ENCODE measurements around the gene SERP2. TPM values are rescaled to one million over a fixed set of nuclear protein-coding genes. Genes with fewer than 3 reads are reported as not detected.

SERP2 gene
- polyA plus RNA-seq, 6 donors from 2014 or later: 0.52 TPM; not detected in 5

DNA sequence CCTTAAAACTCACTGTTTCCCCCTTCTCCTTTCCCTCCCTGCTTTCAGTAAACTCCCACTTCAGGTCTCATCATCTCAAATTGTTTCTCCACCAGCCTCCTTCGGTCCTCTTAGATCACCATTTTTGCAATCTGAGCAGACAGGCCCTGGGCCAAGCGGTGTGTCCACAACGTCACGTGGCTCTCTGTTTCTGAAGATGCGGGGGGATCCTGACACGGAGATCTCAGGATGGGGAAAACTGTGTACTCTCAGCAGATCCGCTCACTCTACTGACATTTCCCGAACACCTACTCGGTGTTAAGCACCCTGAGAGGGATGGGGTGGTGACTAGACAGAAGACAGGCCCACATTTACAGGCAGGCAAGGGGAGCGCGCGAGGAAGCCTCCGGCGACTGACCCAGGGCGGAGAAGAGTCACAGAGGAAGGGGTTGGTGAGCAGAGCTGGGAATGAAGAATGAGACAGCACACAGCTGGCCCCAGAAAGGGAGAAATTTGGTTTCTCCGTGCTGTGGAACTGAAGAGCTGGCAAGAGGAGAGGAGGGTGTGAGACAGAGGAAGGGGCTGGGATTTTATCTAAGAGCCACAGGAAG, 38.8 kb downstream of the SERP2 start:
- Mint-ChIP-seq H3K4me1 (peaks cover 9 to 16% (median 14%) of the 10 kb centered on the region in 3 donors), H3K27me3 (peaks cover 5 to 33% (median 11%) of the 10 kb centered on the region in 3 donors), H3K9me3 (peaks cover 0 to 4% (median 0%) of the 10 kb centered on the region in 7 donors), H3K27ac (peak overlapping the region in 1 of 6 donors; percentile 68), H3K4me3 (no peak overlapping the region), H3K36me3 (no peaks in the 10 kb centered on the region)
- ATAC-seq (ENCODE audit: low read depth in 2 of 2): no peak
- DNase-seq: no peak

DNA sequence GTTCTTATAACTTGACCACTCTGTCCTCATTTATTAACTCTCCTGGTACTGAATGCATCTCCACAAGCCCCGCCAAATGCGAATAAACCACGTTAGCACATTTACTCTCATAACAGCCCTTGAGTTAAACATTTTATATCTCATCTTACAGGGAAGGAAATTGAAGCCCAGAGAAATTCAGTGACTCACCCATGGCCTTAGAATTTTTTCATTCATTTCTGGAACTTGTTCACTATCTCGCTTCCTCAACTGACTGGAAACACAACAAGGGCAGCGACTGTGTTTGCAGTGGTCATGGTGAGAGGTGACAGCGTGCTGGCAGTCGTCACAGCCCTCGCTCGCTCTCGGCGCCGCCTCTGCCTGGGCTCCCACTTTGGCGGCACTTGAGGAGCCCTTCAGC, 39.5 kb downstream of the SERP2 start:
- Mint-ChIP-seq H3K36me3 (no peaks in the 10 kb centered on the region), H3K4me3 (no peak overlapping the region), H3K9me3 (peaks cover 0 to 4% (median 0%) of the 10 kb centered on the region in 7 donors), H3K27ac (no peak overlapping the region), H3K4me1 (peaks cover 9 to 23% (median 21%) of the 10 kb centered on the region in 3 donors), H3K27me3 (peaks cover 4 to 33% (median 11%) of the 10 kb centered on the region in 3 donors)
- no peak for DNase-seq
- no peak for ATAC-seq (ENCODE audit: low read depth in 2 of 2)

DNA sequence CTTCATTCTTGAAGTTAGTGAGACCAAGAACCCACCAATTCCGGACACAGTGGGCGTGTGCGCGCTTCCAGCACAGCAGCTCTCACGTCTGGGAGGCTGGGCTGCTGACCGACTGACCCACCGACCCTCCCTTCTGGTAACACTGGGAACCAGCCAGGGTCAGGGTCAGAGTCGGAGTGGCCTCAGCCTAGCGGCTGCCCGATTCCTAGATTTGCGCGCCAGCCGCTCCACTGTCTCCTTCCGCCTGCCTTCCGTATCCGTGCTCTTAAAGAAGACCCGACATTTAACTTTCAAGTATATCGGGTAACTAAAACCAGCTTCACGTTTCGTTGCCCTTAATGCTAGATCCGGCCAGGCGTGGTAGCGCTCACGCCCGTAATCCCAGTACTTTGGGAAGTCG, 41.1 kb downstream of the SERP2 start:
- peaks cover 0 to 4% (median 0%) of the 10 kb centered on the region in 7 donors for H3K9me3 Mint-ChIP-seq
- no peak overlapping the region for H3K27ac Mint-ChIP-seq
- peak overlapping the region in 1 of 8 donors; percentile 71 for H3K4me3 Mint-ChIP-seq
- H3K4me1 Mint-ChIP-seq: peaks cover 9 to 26% (median 25%) of the 10 kb centered on the region in 3 donors
- H3K27me3 Mint-ChIP-seq: peaks cover 0 to 24% (median 11%) of the 10 kb centered on the region in 3 donors
- ATAC-seq (ENCODE audit: low read depth in 2 of 2) (no peak), DNase-seq (no peak)
- no peaks in the 10 kb centered on the region for H3K36me3 Mint-ChIP-seq

DNA sequence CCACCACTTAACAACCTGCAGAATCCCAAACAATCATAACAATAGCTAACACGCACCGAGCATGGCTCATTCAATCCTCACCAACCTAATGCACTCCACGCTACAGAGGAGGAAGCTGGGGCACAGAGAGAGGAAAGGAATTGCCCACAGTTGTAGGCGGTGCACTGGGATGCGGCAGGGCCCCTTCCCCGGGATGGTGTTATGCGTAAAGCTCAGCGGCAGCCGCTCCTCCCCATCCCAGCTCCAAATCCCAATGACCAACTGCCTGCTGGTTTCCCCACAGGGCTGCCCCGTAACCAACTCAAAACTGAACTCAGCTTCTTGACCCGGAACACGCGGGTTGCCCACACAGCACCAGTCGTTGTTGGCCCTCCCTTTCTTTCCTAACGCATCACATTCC, 42.2 kb downstream of the SERP2 start:
- ATAC-seq (ENCODE audit: low read depth in 2 of 2) (no peak), DNase-seq (no peak)
- Mint-ChIP-seq H3K27ac (peak overlapping the region in 1 of 6 donors; percentile 87), H3K27me3 (peaks cover 0 to 14% (median 6%) of the 10 kb centered on the region in 3 donors), H3K4me1 (peaks cover 9 to 26% (median 21%) of the 10 kb centered on the region in 3 donors), H3K4me3 (no peak overlapping the region), H3K9me3 (peaks cover 0 to 4% (median 0%) of the 10 kb centered on the region in 7 donors), H3K36me3 (no peaks in the 10 kb centered on the region)

DNA sequence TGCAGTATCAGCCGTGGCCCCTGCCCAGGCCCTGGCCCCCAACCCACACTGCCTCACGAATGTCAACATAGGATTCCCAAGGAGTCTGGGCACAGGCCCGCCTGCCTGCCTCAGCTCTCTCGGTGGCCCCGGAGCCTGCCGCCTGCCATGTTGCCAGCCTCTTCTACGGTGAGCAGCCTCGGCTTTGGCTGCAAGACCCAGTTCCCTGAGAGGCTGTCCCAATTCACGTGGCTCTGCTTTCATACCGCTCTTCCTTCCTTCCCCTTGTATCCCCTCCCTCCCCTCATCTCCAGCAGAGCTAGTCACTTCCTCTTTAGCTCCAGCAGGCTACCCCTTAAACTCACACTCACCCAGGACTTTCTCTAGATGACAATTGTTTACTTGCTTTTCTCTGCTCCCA, 42.7 kb downstream of the SERP2 start:
- H3K27ac Mint-ChIP-seq: peak overlapping the region in 1 of 6 donors; percentile 87

DNA sequence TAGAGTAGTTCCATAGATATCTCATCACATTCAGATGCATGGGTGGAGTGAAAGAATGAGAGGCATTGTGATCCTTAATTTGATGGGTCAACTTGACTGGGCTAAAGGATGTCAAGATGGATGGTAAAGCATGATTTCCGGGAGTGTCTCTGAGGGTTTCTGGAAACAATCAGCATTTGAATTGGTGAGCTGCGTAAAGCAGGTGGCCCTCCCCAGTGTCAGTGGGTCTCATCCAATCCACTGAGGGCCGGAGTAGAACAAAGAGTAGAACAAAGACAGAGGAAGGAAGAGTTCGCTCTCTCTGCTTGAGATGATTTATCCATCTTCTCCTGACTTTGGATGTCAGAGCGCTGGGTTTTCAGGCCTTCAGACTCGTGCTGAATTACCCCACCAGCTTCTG, 43.1 kb downstream of the SERP2 start:
- H3K9me3 Mint-ChIP-seq: peaks cover 0 to 4% (median 0%) of the 10 kb centered on the region in 7 donors
- H3K4me1 Mint-ChIP-seq: peaks cover 9 to 26% (median 21%) of the 10 kb centered on the region in 3 donors
- no peak overlapping the region for H3K4me3 Mint-ChIP-seq
- no peak overlapping the region for H3K27ac Mint-ChIP-seq
- ATAC-seq (ENCODE audit: low read depth in 2 of 2): no peak
- peaks cover 0 to 20% (median 6%) of the 10 kb centered on the region in 3 donors for H3K27me3 Mint-ChIP-seq
- H3K36me3 Mint-ChIP-seq: no peaks in the 10 kb centered on the region
- DNase-seq: no peak

More for the DNA sequence above, 42.7 kb downstream of the SERP2 start:
- H3K4me1 Mint-ChIP-seq: peaks cover 9 to 26% (median 21%) of the 10 kb centered on the region in 3 donors
- H3K9me3 Mint-ChIP-seq: peaks cover 0 to 4% (median 0%) of the 10 kb centered on the region in 7 donors
- DNase-seq (no peak), ATAC-seq (ENCODE audit: low read depth in 2 of 2) (peak; percentile 61 to 74)
- H3K4me3 Mint-ChIP-seq: peak overlapping the region in 2 of 8 donors; percentile 23 to 36
- peaks cover 0 to 16% (median 6%) of the 10 kb centered on the region in 3 donors for H3K27me3 Mint-ChIP-seq
- no peaks in the 10 kb centered on the region for H3K36me3 Mint-ChIP-seq

DNA sequence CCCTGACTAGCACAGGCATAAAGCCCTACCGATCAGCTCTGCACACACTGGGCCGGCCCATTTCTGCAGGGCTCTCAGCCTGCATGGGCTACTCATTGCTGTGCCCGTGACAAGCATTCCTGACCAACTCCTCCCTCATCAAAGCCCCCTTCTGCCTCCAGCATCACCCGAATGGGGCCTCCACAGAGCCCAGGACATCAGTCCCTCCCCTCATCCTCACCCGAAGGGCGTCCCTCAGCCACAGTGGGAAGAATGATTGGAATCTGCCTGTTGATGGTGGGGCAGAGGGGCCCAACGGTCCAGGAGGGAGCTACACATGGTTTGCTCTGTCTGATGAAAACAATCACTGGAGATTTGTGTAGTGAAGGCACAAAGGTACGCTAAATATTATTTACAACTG, 43.8 kb downstream of the SERP2 start:
- H3K27ac Mint-ChIP-seq: peak overlapping the region in 1 of 6 donors; percentile 45
- DNase-seq (no peak), ATAC-seq (ENCODE audit: low read depth in 2 of 2) (no peak)
- H3K4me3 Mint-ChIP-seq: no peak overlapping the region
- H3K36me3 Mint-ChIP-seq: no peaks in the 10 kb centered on the region
- peaks cover 0 to 24% (median 10%) of the 10 kb centered on the region in 3 donors for H3K27me3 Mint-ChIP-seq
- H3K9me3 Mint-ChIP-seq: peaks cover 0 to 4% (median 0%) of the 10 kb centered on the region in 7 donors
- peaks cover 9 to 26% (median 21%) of the 10 kb centered on the region in 3 donors for H3K4me1 Mint-ChIP-seq

DNA sequence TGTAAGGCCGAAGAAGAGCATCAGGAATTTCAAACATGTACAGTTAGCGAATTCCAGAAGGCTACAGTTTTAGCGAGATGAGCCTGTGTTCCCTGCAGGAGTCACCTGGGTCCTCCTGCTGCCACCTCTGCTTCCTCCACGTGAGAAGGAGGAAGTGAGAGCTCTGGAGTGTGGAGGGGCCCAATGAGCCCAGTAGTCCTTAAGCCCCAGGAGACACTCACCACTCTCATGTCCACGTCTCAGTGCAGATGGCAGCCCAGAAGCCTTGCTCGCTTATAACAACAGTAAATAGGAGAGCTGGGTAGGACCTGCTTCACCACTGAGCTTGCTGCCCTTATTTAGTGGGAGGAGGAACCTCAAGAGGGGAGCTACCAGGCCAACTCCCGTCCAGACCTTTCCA, 44.3 kb downstream of the SERP2 start:
- H3K9me3 Mint-ChIP-seq: peaks cover 0 to 4% (median 0%) of the 10 kb centered on the region in 7 donors
- ATAC-seq (ENCODE audit: low read depth in 2 of 2) (peak; percentile 65 to 72), DNase-seq (no peak)
- H3K4me3 Mint-ChIP-seq: peak overlapping the region in 1 of 8 donors; percentile 1
- H3K4me1 Mint-ChIP-seq: peaks cover 9 to 26% (median 21%) of the 10 kb centered on the region in 3 donors
- peaks cover 0 to 26% (median 15%) of the 10 kb centered on the region in 3 donors for H3K27me3 Mint-ChIP-seq
- peak overlapping the region in 1 of 6 donors; percentile 45 for H3K27ac Mint-ChIP-seq
- H3K36me3 Mint-ChIP-seq: no peaks in the 10 kb centered on the region

DNA sequence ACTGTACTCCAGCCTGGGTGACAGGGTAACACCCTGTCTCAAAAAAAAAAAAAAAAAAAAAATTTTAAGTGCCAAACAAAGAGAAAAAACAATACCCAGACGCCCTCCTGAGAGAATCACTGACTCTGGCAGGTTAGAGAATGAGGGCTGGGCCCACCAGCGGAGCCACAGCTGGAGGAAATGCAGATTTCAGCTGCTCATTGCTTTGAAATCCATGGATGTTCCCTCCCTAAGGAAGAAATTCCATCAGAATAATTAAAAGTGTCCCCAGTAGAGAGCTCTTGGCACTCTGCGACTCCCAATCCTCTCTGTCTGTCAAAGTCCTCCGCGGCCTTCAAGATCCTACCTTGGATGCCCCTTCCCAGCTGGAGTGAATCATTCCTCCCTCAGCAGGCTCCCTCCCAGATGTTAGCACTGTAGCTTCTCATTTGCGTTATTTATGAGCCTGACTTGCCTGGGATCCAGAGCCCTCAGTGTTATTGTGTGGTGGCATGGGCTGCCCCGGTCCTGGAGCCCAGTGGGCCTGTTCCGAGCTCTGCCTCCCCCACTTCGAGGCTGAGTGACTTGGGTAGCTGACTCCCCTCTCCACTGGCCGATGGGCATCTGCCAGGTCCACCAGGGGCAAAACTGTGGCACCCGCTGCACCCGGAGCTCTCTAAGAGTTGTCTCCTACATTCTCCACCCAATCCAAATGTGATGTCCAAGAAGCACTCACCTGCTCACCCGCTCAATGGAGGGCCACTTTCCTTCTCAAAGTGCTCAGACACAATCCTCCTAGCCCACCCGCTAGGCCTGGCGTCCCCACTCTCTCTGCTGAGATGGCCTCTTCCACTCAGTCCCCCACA, 47.0 kb downstream of the SERP2 start:
- DNase-seq: no peak
- H3K27ac Mint-ChIP-seq: peak overlapping the region in 1 of 6 donors; percentile 81
- ATAC-seq (ENCODE audit: low read depth in 2 of 2): no peak
- no peaks in the 10 kb centered on the region for H3K36me3 Mint-ChIP-seq
- H3K4me3 Mint-ChIP-seq: no peak overlapping the region
- peaks cover 0 to 4% (median 0%) of the 10 kb centered on the region in 7 donors for H3K9me3 Mint-ChIP-seq
- H3K27me3 Mint-ChIP-seq: peaks cover 15 to 49% (median 32%) of the 10 kb centered on the region in 3 donors
- H3K4me1 Mint-ChIP-seq: peaks cover 9 to 31% (median 28%) of the 10 kb centered on the region in 3 donors

DNA sequence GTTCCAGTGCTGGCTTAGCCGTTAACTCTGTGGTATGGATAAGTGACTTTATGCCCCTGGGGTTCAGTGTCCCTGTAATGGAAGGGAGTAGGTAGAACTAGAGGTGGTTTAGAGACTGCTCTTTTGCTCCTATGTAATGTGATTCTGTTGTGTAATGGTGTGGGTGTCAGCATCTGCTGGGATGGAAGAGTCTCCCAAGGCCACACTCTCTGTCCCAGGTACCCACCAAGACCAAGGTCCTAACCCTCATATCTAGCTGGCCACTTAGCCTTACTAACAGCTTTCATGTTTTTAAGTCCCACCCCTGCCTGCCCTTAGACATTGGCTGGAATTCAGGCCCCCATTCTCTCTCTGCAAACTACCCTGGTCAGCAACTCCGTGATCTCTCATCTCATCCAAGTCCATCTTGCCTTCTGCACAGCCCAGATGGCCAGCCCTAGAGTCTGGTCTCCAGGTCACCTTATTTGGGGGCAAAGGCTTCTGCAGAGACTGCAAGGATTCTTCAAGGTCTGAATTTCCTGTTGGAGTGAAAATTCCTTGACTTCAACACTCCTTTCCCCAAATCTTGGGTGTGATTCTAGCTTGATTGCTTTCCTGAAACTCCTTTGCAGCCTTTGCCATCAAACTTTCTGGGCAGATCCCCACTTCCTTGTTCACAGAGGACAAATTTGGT, 48.4 kb downstream of the SERP2 start:
- Mint-ChIP-seq H3K27ac (no peak overlapping the region), H3K4me3 (no peak overlapping the region), H3K4me1 (peaks cover 0 to 23% (median 22%) of the 10 kb centered on the region in 3 donors), H3K9me3 (no peaks in the 10 kb centered on the region), H3K27me3 (peaks cover 17 to 41% (median 27%) of the 10 kb centered on the region in 3 donors), H3K36me3 (no peaks in the 10 kb centered on the region)
- ATAC-seq (ENCODE audit: low read depth in 2 of 2) (no peak), DNase-seq (no peak)

DNA sequence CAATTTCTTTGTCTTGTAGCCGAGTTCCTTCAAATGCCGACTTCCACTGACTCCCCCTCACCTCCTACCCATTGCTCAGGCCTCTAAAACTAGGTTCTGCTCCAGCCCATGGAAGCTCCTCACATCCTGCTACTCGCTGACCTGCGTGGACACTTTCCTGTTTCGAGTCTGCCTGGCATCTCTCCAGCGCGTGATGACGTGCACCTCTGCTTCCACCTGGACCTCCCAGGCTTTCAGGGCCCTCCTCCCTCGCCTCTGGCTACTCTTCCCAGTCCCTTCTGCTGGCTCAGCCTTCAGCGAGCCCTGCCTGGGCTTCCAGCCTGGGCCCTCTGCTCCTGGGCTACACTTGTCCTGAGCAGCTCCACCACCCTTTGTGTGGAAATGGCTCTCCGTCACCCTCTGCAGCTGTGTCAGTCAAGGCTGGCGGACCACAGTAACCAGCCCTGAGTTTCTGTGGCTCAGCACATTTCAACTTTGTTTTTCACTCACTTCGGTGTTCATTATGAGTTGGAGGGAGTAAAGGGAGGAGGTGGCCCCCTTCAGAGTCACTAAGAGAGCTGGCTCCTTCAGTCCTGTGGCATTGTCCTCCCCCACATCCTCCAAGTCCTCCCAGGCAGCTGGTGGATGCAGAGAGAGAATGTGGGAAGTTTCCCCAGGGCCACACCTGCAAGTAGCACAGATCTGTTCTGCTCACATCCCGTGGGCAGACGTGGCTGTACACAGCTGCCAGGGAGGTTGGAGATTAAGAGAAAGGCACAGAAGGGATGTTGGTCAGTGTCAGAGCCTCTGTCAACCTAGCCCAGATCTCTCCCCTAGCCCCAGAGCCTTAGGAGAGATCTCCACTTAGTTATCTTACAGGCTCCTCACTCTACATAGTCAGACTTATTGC, 49.4 kb downstream of the SERP2 start:
- ATAC-seq (ENCODE audit: low read depth in 2 of 2): no peak
- Mint-ChIP-seq H3K4me3 (no peak overlapping the region), H3K36me3 (no peaks in the 10 kb centered on the region), H3K27ac (peak overlapping the region in 1 of 6 donors; percentile 50), H3K27me3 (peaks cover 21 to 41% (median 27%) of the 10 kb centered on the region in 3 donors), H3K9me3 (peaks cover 0 to 3% (median 0%) of the 10 kb centered on the region in 7 donors), H3K4me1 (peaks cover 0 to 15% (median 14%) of the 10 kb centered on the region in 3 donors)
- no peak for DNase-seq

DNA sequence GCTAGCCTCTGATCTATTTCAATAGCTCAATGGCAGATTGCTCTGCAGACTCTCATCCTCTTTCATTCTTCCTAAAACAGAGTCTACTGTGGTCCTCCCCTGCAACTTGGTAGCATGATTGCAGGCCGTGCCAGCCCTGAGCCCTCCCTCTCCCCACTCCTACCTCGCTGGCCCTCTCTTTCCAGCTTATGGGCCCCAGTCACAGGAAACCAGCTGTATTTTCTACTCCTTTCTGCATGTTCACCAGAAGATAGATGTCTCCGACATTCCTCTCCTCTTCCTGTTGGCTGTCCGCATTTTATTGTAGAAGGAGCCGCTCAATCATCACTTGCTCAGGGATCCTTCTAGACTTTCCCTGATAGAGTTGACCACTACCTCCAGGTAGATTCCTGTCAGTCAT, 50.2 kb downstream of the SERP2 start:
- Mint-ChIP-seq H3K9me3 (peaks cover 0 to 3% (median 0%) of the 10 kb centered on the region in 7 donors), H3K36me3 (no peaks in the 10 kb centered on the region), H3K27me3 (peaks cover 21 to 41% (median 27%) of the 10 kb centered on the region in 3 donors), H3K4me3 (no peak overlapping the region), H3K4me1 (peaks cover 0 to 10% (median 9%) of the 10 kb centered on the region in 3 donors), H3K27ac (peak overlapping the region in 1 of 6 donors; percentile 29)
- ATAC-seq (ENCODE audit: low read depth in 2 of 2) (no peak), DNase-seq (no peak)
